ENCODE results near the gene GNB3. TPM values are rescaled to one million over a fixed set of nuclear protein-coding genes. Genes with fewer than 3 reads are reported as not detected.

The GNB3 gene
- total RNA-seq = under 1 TPM in 1 of 2 donors, not detected in 1; under 0.01 TPM
- under 1 TPM in 1 of 2 donors, not detected in 1; 0.12 TPM for polyA plus RNA-seq

DNA sequence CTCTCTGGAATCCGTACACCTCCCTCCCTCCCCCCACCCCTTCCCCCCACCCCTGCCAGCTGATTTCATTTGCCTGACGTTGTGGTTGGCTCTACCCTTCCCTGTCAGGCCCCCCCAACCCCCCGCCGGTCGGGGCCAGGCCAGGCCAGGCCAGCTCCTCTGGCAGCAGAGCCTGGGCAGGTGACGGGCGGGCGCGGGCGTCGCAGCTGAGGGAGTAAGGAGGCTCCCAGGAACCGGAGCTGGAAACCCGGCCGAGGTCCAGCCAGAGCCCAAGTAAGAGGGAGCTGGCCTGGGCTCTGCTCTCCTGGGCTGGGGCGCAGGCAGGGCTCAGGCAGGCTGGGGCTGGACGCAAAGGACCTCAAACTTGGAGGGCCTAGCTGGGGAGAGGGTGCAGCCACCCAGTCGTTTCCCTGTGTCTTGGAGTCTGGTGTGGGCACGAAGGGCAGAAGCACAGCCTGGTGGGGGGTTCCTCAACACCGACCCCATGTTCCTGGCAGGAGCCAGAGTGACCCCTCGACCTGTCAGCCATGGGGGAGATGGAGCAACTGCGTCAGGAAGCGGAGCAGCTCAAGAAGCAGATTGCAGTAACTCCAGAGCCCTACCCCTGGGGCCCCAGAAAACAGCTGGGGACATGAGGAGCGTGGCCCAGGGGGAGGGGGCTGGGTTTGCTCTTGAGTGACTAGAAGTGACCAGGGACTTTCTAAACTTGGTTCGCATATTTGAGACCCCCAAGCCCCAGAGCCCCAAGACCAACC lies at the start of gene GNB3:
TSS of gene GNB3 (plus strand) at position 165 of the 755 bp plus-strand sequence. CDS start at position 528, 363 bp downstream.
- H3K9ac ChIP-seq (ENCODE audit: low read depth in 1 of 2, low read length in 2 of 2) = no peak within 1 kb of the TSS
- H3K36me3 ChIP-seq (ENCODE audit: control insufficient read depth in 4 of 4, insufficient read depth in 3 of 4, low read depth in 1 of 4, low read length in 3 of 4) = peaks cover 0 to 2% (median 0%) of the 10 kb centered on the region in 4 donors
- H3K27ac ChIP-seq (ENCODE audit: low read depth in 1 of 2, low read length in 2 of 2) = no peak within 1 kb of the TSS
- H3K9me3 ChIP-seq (ENCODE audit: control insufficient read depth in 4 of 4, low read length in 3 of 4) = no peaks in the 10 kb centered on the region
- 75% methylated on average over 24 of the region's 24 CpGs for WGBS
- H3K27me3 ChIP-seq (ENCODE audit: control insufficient read depth in 4 of 4, insufficient read depth in 4 of 4, low read length in 3 of 4) = no peaks in the 10 kb centered on the region
- TF ChIP-seq HNF4G (IDR thresholded peaks at IDR 0.05) (no peak), JUND (IDR thresholded peaks at IDR 0.05) (no peak), YY1 (IDR thresholded peaks at IDR 0.05) (no peak), EGR1 (IDR thresholded peaks at IDR 0.05; ENCODE audit: low read depth in 2 of 2) (no peak), RXRA (IDR thresholded peaks at IDR 0.05) (no peak), RAD21 (IDR thresholded peaks at IDR 0.05) (no peak), FOXA2 (IDR thresholded peaks at IDR 0.05) (no peak), HNF4A (conservative IDR thresholded peaks at IDR 0.05) (no peak), CTCF (IDR thresholded peaks at IDR 0.05; ENCODE audit: low read depth, low read length, missing input control) (no peak), TAF1 (conservative IDR thresholded peaks at IDR 0.05) (no peak), MAX (IDR thresholded peaks at IDR 0.05) (no peak), ZBTB33 (IDR thresholded peaks at IDR 0.05) (no peak), SP1 (IDR thresholded peaks at IDR 0.05) (no peak), GABPA (IDR thresholded peaks at IDR 0.05 in 1 of 2, conservative IDR thresholded peaks at IDR 0.05 in 1 of 2) (no peak), NR2F2 (IDR thresholded peaks at IDR 0.05) (no peak), REST (IDR thresholded peaks at IDR 0.05) (no peak), FOXA1 (IDR thresholded peaks at IDR 0.05) (no peak)
- TF ChIP-seq, protein P1, sequence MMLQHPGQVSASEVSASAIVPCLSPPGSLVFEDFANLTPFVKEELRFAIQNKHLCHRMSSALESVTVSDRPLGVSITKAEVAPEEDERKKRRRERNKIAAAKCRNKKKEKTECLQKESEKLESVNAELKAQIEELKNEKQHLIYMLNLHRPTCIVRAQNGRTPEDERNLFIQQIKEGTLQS (IDR thresholded peaks at IDR 0.05) = no peak
- H3K4me3 ChIP-seq (ENCODE audit: low read depth in 1 of 3, low read length in 3 of 3) = no peak within 1 kb of the TSS
- no peaks in the 10 kb centered on the region for H3K4me1 ChIP-seq (ENCODE audit: control insufficient read depth in 4 of 4, insufficient read depth in 4 of 4, low read length in 3 of 4)
- no peak for DNase-seq (ENCODE audit: low spot score)
